CD1c-positive myeloid dendritic cell (primary cell): ENCODE results near the gene MIS12.

ENCODE experiments used
- DNase-seq: peaks from one replicate; pipeline ENCODE4 v3.0.0-alpha.2; 2016; ENCODE audit errors: extremely low spot score

MIS12 gene

GRCh38 chr17:5486206-5487124, at the start of gene MIS12:
Gene MIS12, plus strand, starts transcription at chr17:5486566. Its CDS starts 2,297 bp downstream, at chr17:5488863.
- peak; percentile 99 for DNase-seq

GRCh38 chr17:5437721-5438317, 48.5 kb upstream of the MIS12 start:
- no peak for DNase-seq

GRCh38 chr17:5438716-5439445, 47.5 kb upstream of the MIS12 start, which contains the start of gene C1QBP:
Gene C1QBP, minus strand, starts transcription at chr17:5439155. Its CDS starts 82 bp downstream, at chr17:5439073.
- peak; percentile 98 for DNase-seq

- no peak for DNase-seq
Observed at GRCh38 chr17:5439446-5439764, 47.0 kb upstream of the MIS12 start.

- DNase-seq, result no peak
Observed at GRCh38 chr17:5443728-5444127, 42.6 kb upstream of the MIS12 start.

GRCh38 chr17:5444209-5444608, 42.2 kb upstream of the MIS12 start:
- no peak for DNase-seq

- DNase-seq, result no peak
Observed at GRCh38 chr17:5446786-5447185, 39.6 kb upstream of the MIS12 start.

GRCh38 chr17:5464717-5465507, 21.5 kb upstream of the MIS12 start:
- DNase-seq, result no peak

- no peak for DNase-seq
Observed at GRCh38 chr17:5466295-5466694, 20.1 kb upstream of the MIS12 start.

GRCh38 chr17:5467416-5467815, 18.9 kb upstream of the MIS12 start:
- no peak for DNase-seq

- DNase-seq, result peak; percentile 14
Observed at GRCh38 chr17:5468075-5468473, 18.3 kb upstream of the MIS12 start.

GRCh38 chr17:5472511-5472910, 13.9 kb upstream of the MIS12 start:
- DNase-seq, result no peak

GRCh38 chr17:5473906-5474305, 12.5 kb upstream of the MIS12 start:
- DNase-seq, result no peak

GRCh38 chr17:5478992-5479391, 7.4 kb upstream of the MIS12 start:
- no peak for DNase-seq

GRCh38 chr17:5480962-5481361, 5.4 kb upstream of the MIS12 start:
- no peak for DNase-seq

GRCh38 chr17:5481451-5481850, 4.9 kb upstream of the MIS12 start:
- DNase-seq, result no peak

- no peak for DNase-seq
Observed at GRCh38 chr17:5485270-5486205, 828 bp upstream of the MIS12 start, which contains the start of gene DERL2. Gene DERL2, minus strand, starts transcription at chr17:5486178. Its CDS starts 17 bp downstream, at chr17:5486161.

GRCh38 chr17:5488752-5489151, 2.4 kb downstream of the MIS12 start:
- no peak for DNase-seq

- DNase-seq, result no peak
Observed at GRCh38 chr17:5492970-5493369, 6.6 kb downstream of the MIS12 start.

GRCh38 chr17:5499476-5500231, 13.3 kb downstream of the MIS12 start:
- no peak for DNase-seq
